Measurements from ENCODE around the gene UMODL1. TPM values are rescaled to one million over a fixed set of nuclear protein-coding genes. Genes with fewer than 3 reads are reported as not detected.

UMODL1 gene
- total RNA-seq, 1 experiment from 2014 or later, result not detected

DNA sequence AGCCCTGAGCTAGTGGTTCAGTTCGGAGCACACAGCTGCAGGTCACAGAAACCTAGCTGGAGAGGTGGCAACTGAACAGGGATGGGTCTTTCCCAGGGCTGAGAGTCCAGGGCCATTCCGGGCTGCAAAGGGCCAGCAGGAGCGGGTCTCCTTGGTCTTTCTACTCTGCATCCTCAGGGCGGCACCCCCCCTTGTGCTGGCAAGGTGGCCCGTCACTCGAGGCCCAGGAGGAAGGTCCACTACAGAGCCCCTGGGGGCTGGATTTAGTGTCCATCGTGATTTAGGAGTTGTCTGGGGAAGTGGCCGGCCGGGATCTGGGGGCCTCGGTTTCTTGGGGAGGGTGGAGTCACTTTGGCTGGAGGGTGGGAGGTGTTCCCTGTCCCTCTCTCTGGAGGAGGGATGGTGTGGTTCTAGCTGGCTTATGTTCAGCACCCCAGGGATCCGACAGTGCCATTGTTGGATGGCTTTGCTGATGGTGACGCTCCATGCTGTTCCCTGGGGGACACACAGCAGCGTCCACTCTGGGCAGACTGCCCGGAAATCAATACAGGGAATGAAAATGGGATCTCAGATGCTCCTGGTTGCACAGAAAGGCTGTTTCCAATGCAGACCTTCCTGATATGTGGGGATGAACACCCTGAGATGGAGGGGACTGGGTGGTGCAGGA is 64.4 kb downstream of the UMODL1 start:
- no peaks in the 10 kb centered on the region for H3K79me2 ChIP-seq (ENCODE audit: insufficient read depth, low read length)
- H2BK5ac ChIP-seq (ENCODE audit: insufficient read length, low read length), result no peak overlapping the region
- no peak overlapping the region for H3K27ac ChIP-seq (ENCODE audit: insufficient read length, low read depth, low read length)
- H3K14ac ChIP-seq (ENCODE audit: insufficient read depth, low read length), result no peak overlapping the region
- no peak overlapping the region for H2BK120ac ChIP-seq (ENCODE audit: low read depth, low read length, poor library complexity, severe bottlenecking)
- H3K4me1 ChIP-seq (ENCODE audit: insufficient read depth, low read length), result no peaks in the 10 kb centered on the region
- H2AFZ ChIP-seq (ENCODE audit: low read length), result no peak overlapping the region
- WGBS (ENCODE audit: extremely low coverage, insufficient read length, low lambda C conversion rate), result no CpG with 5 or more reads among the region's 14 CpGs
- no peak for DNase-seq
- no peaks in the 10 kb centered on the region for H3K23me2 ChIP-seq (ENCODE audit: insufficient read length, low read depth, low read length, poor library complexity, severe bottlenecking)
- no peaks in the 10 kb centered on the region for H3K79me1 ChIP-seq (ENCODE audit: insufficient read depth, low read depth, low read length, poor library complexity, severe bottlenecking)
- H3K4me1 Mint-ChIP-seq, result no peaks in the 10 kb centered on the region
- H3K27ac Mint-ChIP-seq, result no peak overlapping the region
- H3K27me3 ChIP-seq (ENCODE audit: insufficient read depth, low read length), result no peaks in the 10 kb centered on the region
- no peak overlapping the region for H3T11ph ChIP-seq (ENCODE audit: low read length)
- H3K9me3 Mint-ChIP-seq, result no peaks in the 10 kb centered on the region; a peak in 1 of 5 replicates
- peaks cover 3% of the 10 kb centered on the region for H4K20me1 ChIP-seq (ENCODE audit: control insufficient read depth, insufficient read depth, insufficient read length)
- no peak overlapping the region for H3K4me3 Mint-ChIP-seq
- H3K4me2 ChIP-seq (ENCODE audit: insufficient read depth, insufficient read length, low read length), result no peak overlapping the region
- H2BK20ac ChIP-seq (ENCODE audit: low read depth, low read length, poor library complexity, severe bottlenecking), result no peak overlapping the region
- no peak overlapping the region for H3K9ac ChIP-seq (ENCODE audit: extremely low read depth, insufficient read length, low read length)
- no peaks in the 10 kb centered on the region for H3K9me3 ChIP-seq (ENCODE audit: control insufficient read depth, low read depth, low read length)
- H3K56ac ChIP-seq (ENCODE audit: insufficient read length, low read depth, low read length), result no peak overlapping the region
- H4K5ac ChIP-seq (ENCODE audit: insufficient read length, low read depth, low read length), result no peak overlapping the region
- no peak overlapping the region for H2BK15ac ChIP-seq (ENCODE audit: low read depth, low read length)
- H3K23ac ChIP-seq (ENCODE audit: insufficient read length, low read depth, low read length), result no peak overlapping the region
- H4K91ac ChIP-seq (ENCODE audit: insufficient read length, low read depth, low read length), result no peak overlapping the region
- H3K4ac ChIP-seq (ENCODE audit: low read depth, low read length), result no peak overlapping the region
- no peaks in the 10 kb centered on the region for H3K36me3 Mint-ChIP-seq (ENCODE audit: insufficient read depth in 1 of 3, low read depth in 3 of 3)
- H2AK5ac ChIP-seq (ENCODE audit: insufficient read length, low read length), result no peak overlapping the region
- H2BK12ac ChIP-seq (ENCODE audit: insufficient read length, low read depth, low read length), result no peak overlapping the region
- H4K8ac ChIP-seq (replicated peaks; ENCODE audit: insufficient read length, low read depth, low read length), result no peak overlapping the region
- no peak for TF ChIP-seq CTCF (conservative IDR thresholded peaks at IDR 0.05)
- no peak overlapping the region for H3K18ac ChIP-seq (ENCODE audit: insufficient read length, low read depth, low read length)
- H3K27me3 Mint-ChIP-seq (ENCODE audit: low read depth), result peaks cover 3% of the 10 kb centered on the region
